GM18858 (cell line): ENCODE data around the gene TMEM81.

Experiments
- ATAC-seq: cut with Tn5 transposase; IDR thresholded peaks from one replicate; pipeline ENCODE4 v1.9.1; 2021; ENCODE audit not compliant: unreplicated experiment

Gene TMEM81

DNA sequence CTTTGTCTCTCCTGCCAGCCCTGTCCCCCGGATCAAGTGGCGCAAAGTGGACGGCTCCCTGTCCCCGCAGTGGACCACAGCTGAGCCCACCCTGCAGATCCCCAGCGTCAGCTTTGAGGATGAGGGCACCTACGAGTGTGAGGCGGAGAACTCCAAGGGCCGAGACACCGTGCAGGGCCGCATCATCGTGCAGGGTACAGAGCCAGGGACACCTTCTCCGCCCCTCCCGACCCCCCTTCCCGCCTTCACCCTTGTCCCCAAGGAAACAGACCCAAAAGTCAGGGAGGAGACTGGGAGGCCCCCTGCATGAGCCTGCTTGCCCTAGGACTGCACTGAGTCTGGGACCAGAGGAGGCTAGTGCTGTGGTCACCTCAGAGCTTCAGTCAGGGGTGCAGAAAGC is 23.0 kb downstream of the TMEM81 start:
- no peak for ATAC-seq

DNA sequence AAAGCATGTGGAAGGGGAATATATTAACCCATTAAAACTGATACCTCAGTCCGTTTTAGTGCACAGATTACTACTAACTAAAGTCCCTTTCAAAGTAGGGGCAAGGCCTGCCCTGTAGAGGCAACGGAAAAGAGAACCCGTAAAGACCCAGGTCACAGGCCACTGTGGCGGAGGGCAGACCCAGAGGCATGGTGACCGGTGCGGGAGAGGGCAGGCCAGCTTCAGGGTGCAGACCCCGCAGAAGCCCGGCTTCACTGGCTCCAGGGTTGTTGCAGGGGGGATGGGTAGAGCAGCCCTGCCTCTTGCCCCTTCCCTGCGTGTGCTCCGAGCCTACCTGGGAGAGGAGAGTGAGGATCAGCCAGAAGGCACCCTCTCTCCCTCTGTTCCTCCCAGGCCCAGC is 23.5 kb downstream of the TMEM81 start:
- no peak for ATAC-seq

DNA sequence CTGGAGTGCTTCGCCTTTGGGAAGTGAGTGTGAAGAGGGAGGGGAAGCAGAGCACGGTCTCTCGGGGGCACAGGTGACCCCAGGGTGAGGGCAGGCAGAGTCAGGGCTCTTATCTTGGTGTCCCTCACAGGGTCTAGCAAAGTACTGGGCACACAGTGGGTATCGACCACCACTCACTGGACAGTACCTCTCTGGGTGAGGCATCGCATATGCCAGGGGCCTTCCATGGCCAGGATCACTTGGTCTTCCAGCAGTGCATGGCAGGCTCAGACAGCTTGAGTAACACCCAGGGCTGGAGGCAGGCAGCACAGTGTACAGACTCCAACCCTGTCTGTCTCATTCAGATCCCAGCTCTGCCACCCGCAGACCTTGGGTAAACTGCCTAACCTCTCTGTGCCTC is 24.6 kb downstream of the TMEM81 start:
- no peak for ATAC-seq

DNA sequence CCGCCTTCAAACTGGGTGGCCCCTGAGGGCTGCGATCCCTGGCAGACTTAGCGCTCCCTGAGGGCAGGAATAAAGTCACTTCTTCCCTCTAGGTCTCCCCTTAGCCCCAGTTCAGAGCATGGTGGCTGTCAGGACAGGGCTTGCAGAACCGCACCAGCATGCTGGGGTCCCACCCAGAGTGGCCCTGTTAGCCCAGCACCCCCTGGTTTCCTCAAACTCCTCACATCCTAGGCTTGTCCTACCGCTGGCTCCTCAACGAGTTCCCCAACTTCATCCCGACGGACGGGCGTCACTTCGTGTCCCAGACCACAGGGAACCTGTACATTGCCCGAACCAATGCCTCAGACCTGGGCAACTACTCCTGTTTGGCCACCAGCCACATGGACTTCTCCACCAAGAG is 25.4 kb downstream of the TMEM81 start:
- no peak for ATAC-seq

DNA sequence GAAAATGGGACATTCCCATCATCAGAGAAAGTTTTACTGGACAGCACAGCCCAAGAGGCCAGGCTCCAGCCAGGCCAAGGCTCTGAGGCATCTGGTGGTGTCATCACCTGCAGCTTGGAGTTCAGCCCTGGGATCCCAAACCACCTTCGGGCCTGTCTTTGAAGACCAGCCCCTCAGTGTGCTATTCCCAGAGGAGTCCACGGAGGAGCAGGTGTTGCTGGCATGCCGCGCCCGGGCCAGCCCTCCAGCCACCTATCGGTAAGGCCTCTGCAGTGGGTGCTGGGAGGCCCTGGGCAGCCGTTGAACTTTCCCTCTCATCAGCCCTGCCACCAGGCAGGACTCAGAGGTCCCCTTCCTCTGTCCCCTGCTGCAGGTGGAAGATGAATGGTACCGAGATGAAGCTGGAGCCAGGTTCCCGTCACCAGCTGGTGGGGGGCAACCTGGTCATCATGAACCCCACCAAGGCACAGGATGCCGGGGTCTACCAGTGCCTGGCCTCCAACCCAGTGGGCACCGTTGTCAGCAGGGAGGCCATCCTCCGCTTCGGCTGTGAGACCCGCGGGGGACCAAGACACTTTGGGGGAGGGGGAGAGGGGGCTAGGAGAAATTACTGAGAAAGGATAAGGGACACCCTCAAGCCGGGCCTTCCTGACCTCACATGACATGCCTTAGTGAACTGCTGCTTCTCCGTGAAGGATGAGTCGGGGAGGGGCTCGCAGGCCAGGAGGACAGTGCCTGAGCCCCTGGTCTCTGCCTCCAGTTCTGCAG is 26.3 kb downstream of the TMEM81 start:
- ATAC-seq, result no peak

DNA sequence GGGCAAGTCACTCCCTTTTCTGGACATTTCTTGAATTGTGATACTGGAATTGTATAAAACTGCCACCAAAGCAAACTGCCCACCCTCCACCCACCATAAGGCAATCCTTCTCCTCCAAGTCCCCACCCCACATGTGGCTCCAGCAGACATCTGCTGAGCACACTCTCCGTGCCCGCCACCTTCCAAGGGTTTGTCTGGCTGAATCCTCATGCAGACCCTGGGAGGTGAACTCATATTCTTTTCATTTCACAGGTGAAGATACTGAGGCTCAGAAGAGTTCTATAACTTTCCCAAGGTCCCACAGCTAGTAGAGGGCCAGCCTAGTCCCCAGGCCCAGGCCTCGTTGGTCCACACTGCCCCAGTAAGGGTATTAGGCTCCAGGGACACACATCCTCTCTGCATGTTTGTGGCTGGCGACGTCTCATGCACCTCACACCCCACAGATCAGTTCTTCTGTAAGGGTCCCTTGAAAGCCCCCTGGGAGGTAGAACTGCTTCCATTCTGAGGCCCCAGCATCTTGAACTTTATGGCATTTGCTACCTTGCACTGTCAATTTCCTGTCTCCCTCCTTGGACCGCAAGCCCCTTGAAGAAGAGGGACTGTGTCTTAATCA is 27.2 kb downstream of the TMEM81 start:
- no peak for ATAC-seq

DNA sequence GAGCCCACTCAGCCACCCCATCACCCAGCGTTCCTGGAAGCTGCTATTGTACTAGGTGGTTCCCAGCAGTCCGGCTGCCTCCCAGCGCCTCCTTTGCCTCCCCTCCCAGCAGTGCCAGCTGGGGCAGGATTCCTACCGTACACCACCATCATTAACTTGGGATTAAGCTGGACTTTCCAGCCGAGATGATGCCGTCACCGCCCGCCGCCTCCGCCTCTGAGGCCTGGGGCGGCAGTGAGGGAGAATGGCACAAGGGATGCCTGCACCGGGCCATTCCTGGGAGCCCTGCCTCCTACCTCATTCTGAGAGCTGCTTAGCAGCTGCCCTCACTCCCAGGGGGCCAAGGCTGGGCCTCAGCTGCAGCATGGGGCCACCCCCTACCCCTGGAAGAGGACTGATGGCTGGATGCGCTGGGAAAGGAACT is 28.1 kb downstream of the TMEM81 start:
- no peak for ATAC-seq

DNA sequence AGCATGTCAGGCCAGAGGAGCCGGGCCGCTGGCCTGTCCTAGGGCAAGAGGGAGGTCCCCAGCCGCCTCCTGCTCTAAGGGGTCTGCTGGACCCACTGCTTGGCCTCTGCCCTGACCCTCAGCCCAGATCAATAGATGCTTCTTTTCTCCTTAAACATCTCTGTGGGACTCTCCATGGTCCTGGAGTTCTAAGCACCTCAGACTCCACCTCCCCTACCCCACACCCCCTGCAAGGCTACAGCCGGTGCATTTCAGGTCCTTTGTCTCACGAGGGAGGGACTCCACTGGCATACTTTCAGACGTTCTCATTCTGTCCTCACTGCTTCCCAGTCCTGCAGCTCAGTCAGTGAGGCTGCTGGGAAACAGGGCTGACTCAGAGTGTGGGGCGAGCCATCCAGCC is 30.2 kb downstream of the TMEM81 start:
- ATAC-seq, result no peak

DNA sequence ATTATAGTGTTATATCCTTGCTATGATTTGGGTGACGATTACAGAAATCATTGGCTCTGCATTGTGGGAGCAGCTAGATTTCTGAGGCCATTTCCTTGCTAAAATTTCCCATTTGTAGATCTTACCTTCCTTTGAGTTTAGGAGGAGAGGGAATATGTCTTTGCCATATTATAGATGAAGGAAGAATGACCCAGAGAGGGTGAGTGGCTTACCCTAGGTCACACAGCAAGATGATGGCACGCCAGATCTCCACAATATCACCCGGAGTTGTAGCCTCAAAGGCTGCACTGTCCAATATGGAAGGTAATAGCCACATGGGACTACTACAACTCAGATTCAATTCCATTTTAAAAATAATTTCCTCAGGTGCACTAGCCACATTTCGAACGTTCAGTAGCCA is 31.0 kb downstream of the TMEM81 start:
- no peak for ATAC-seq

DNA sequence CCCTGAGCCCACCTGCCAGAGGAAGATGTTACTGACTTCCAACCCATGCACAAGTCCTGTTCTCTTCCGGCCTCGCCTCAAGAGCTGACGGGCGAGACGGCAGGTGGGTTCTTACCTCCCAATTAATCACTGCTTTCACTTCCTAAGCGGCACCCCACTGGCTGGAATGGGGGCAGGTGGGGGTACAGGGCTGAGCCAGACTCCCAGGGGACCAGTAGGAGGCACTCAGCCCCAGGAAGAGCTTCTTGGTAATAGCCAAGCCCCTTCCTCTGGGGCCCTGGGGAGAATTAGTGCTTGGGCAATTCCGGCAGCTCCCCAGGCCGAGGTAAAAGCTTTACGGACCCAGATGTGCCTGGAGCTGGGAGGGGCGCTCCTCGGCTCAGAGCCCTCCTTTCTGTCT is 31.6 kb downstream of the TMEM81 start:
- ATAC-seq, result no peak

DNA sequence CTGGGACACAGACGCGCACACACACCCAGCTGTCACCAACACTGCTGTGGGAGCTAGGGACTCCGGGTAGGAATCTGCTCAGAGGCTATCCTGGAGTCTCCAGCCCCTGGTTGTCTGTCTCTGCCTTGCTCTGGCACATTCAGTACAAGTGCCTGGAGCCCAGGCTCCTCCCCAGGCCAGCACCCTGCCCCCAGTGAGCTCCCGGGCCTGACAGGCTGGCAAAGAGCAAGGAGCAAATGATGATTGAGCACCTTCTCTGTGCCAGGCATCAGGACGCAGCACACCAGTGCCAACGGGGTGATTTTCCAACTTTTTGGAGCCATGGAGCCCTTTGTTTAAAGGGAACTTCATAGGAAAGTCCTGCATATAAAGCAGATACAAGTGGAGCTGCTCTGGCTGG is 34.8 kb downstream of the TMEM81 start:
- no peak for ATAC-seq

DNA sequence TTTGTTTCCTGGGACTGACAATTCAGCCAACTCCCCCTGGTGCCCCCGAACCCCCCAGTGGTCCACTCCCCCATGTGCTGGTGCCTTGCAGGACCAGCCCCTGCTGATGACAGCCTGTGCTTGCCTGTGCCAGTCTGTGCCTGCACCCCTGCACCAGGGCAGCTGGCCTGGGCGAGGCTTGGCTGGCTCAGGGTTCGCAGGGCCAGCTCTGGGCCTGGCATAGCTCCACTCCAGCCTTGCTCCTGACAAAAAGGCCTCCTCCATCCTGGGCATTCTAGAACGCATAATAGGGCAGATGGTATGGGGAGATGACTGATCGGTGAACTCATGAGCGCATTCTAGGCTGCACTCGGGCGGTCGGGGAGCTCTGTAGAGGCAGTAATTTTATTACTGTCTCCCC is 35.9 kb downstream of the TMEM81 start:
- ATAC-seq, result no peak

DNA sequence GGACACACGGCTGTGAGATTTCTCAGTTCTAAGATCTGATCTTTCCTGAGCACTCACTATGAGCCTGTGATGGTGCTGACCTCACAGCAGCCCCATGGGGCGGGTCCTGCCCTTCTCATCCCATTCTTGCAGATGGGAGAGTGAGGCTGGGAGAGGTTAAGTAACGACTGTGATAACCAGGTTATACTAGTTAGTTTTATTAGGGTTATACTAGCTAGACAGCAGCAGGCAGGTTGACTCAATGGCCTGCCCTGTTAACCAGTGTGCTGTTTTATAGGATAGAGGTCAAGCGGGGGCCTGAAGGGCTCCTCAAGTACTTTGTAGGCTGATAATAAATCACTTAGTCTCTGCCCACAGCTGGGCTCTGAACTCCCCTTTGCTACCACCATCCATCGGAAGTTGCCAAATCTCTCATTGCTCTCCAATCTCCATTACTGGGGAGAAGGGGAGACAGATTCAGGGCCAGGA is 36.5 kb downstream of the TMEM81 start:
- ATAC-seq, result no peak

DNA sequence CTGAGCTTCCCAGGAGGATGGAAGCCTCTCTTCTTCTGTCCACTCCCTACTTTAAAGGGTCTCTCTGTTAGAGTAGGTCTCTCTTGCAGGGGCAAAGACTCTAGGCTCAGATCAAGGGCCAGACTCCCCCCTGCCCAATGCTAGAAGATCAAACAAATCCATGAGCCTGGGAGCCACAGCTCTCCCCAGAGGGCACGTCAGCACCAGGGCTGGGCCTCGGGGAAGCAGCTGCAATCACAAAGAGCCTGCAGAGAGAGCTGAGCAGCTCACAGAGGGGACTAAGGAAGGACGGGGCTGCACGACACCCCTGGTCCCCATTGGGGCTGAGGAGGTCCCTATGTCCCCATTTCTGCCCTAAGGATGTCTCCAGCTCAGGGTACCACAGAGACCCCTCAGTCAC is 37.4 kb downstream of the TMEM81 start:
- ATAC-seq, result no peak

DNA sequence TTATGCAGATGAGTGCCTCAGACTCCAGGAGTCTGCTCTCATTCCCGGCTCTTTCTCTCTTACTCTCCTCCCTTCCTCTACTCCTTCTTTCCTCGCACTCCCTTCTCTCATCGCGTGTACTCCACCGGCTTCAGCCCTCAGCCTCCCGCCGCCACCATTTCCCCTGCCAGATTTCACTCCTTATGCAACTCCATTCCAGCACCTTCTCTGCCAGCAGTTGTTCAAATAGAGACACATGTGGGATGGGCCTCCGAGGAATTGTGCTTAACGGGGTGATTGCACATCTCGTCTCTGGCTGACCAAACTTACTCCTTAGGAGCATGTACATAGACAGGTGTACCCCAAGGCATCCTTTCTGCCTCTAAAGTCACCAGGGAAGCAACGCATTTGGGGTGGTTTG is 39.1 kb downstream of the TMEM81 start:
- no peak for ATAC-seq

DNA sequence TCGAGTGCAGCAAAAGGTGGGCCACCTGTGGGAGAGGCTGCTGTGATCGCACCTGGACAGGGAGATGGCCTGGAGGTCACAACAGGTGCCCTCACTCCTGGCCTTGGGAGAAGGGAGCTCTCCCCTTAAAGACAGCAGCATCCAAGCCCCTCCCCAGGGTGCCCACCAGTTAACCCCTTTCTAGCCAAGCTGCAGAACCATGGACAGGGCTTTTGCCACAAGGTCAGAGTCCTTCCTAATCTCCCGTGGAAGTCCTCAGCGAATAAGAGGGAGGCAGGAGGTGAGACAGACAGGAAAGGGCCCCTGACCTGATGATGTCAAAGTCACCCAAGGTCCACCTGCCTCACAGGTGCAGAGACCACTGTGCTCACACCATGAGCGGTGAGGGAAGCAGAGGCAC is 39.5 kb downstream of the TMEM81 start:
- ATAC-seq, result no peak

DNA sequence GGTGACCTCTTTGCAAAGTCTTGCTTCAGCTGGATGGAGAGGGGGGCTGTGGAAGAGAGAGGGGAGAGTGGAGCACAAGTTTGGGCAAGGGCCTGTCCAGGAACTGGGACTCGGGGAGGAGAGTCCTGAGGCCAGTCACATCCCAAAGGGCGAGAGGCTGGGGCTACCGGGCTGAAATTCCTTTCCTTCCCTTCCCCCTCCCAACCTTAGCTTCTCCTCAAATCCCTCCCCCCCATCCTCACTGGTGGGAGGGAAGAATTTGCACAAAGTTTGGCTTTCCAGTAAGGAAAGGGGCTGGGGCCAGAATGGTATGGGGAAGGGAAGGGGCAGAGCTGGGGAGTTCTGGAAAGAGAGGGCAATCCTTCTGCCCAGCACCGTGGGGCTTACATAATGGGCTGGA is 40.4 kb downstream of the TMEM81 start:
- ATAC-seq, result no peak

DNA sequence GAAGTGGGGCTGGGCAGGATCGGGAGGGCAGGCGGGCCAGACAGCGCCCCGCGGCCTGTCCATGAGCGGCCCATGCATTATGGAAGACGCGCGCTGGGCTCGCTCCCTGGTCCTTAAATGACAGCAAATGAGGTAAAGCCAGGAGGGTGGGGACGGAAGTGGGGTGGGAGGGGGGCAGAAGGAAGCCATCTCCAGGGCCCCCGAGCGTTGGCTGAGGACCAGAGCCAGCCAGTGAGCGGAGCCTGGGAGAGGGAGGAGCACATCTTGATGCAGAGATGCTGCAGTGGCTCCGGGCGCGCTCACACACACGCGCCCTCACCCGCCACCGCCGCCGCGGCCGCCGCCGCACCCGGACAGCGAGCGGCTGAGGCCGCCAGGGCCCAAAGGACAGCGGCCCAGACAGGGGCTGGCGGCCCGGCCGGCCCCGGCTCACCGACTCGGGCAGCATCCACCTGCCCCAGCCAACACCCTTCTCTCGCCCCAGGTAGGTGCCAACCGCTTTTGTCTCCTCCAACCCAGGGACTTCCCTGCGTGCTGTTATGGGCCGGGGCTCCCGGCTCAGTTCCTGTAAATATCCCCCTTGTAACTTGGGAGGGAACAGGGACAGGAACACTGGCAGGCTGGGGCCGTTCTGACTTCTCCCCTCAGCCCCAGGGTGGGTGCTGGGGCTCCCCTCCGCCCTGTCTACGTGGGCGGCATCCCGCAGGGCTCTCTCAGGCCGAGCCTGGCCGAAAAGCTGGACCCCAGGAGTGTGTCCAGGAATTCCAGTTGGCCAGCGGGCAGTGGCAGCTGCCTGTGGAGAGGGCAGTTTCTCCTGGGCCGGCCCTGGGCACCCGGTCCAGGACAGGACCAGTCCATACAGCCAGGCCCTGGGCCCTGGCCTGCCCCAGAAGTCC is 41.1 kb downstream of the TMEM81 start, which contains the start of gene CNTN2:
Gene CNTN2, plus strand, starts transcription at position 302 of the 896 bp plus-strand sequence. CDS start 9,974 bp downstream, outside the sequence.
- ATAC-seq, result no peak

DNA sequence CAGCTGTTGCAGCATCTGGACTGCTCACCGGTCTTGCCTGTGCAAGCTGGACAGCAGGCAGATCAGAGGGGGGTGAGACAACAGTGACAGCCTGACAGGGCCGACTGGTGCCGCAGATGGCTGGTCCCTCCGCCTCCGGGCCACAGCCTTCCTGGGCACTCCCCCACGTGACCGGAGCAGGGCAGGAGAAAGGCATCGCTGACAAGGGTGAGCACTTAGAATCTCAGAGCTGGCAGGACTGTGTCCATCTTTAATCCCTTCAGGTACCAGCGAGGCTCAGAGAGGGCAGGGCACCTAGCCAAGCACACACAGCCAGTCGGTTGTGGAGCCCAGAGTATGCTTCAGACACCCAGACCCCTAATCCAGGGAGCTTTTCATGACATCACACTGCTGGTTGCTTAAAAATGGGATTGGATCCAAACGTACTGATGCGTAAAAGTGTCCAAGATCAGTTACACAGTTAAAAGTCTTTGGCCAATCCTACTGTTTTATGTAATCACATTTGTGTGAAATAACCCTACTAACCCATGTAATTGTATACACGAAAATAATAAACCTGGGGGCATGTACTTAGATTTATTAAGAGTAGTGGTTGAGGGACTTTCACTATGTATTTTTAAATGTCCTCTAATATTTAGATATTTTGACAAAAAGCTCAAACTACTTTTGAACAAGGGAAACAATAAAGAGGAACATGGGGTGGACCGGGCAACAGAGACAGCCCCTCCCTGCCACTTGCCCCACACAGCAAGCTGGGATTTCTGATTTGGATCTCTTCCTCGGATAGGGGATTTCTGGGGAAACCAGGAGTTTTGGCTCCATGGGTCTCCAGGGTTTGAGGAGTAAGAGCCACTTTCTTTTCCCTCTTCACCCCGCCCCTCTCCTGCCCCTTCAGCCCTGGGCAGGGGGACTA is 42.0 kb downstream of the TMEM81 start:
- no peak for ATAC-seq

DNA sequence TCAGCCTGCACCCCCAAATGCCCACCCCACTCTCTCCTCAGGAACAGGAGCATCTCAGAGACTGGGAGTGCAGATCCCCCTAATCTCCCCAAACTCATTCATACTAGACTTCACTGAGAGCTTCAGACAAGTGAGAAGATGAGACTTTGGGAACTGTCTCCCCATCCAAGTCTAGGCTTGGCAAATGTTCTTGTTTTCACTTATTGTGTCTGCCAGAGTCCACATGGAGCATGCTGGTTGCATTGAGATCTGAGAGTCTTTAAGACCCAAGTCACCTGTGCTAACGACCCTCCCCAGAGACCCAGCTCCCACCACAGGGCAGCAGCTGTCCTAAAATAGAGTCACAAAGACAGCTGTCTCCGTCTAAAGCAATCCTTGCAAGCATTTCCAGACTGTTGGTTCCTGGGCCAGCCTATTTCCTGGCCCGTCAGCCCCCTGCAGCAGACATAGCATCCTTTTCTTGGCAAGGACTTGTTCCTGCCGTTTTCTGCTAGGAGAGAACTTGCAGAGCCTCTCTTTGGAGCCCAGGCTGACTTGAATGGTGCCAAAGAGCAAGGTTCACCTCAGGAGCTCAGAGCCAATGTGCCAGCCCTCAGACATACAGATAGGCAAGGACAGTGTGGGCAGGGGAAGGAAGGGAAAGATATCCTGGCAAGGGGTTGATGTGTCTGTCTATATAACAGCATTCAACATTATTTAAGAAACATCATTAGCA is 43.1 kb downstream of the TMEM81 start:
- ATAC-seq, result no peak
